BLaER1 treated with 17β-estradiol and CSF1 and Interleukin-3, amounts not matched to agents 10 nM and 100 nM (cell line): ENCODE data around the gene CSTB.

Experiments used
- H3K27ac ChIP-seq, 11 experiments: shearing (Covaris generic); formaldehyde crosslinking; 2 replicates each; pipeline ENCODE4 v1.8.1; 2022
- H3K27me3 ChIP-seq, 11 experiments: shearing (Covaris generic); formaldehyde crosslinking; 2 replicates each; pipeline ENCODE4 v1.8.1; 2022
- H3K36me3 ChIP-seq, 11 experiments: shearing (Covaris generic); formaldehyde crosslinking; 2 replicates each; pipeline ENCODE4 v1.8.1; 2022
- H3K4me1 ChIP-seq, 10 experiments: shearing (Covaris generic); formaldehyde crosslinking; 2 replicates each; pipeline ENCODE4 v1.8.1; 2022
- H3K4me2 ChIP-seq, 11 experiments: shearing (Covaris generic); formaldehyde crosslinking; 2 replicates each; pipeline ENCODE4 v1.8.1; 2022
- H3K4me3 ChIP-seq, 10 experiments: shearing (Covaris generic); formaldehyde crosslinking; 2 replicates each; pipeline ENCODE4 v1.8.1; 2022
- H3K9ac ChIP-seq, 11 experiments: shearing (Covaris generic); formaldehyde crosslinking; 2 replicates each; pipeline ENCODE4 v1.8.1; 2022
- H3K9me3 ChIP-seq, 11 experiments: shearing (Covaris generic); formaldehyde crosslinking; replicated peaks in 1 of 11; 2 replicates each; pipeline ENCODE4 v1.8.1; 2022
- H4K20me1 ChIP-seq, 11 experiments: shearing (Covaris generic); formaldehyde crosslinking; 2 replicates each; pipeline ENCODE4 v1.8.1; 2022
- Cebpa-rat ChIP-seq, 11 experiments: shearing (Covaris generic); IDR thresholded peaks; 2 replicates each; pipeline ENCODE4 v1.8.1; 2022

The CSTB gene

GRCh38 chr21:43779660-43780059 is 3.6 kb upstream of the CSTB start:
- Histone ChIP-seq H3K4me1 (peaks cover 47 to 81% (median 56%) of the 10 kb centered on the region in 10 experiments), H3K36me3 (peaks cover 0 to 9% (median 3%) of the 10 kb centered on the region in 11 experiments; a peak in 14 of 22 replicates), H3K27ac (peak overlapping the region in 3 of 11 experiments; percentile 31 to 76 (median 62); a peak in 5 of 22 replicates), H3K4me2 (peak overlapping the region in 7 of 11 experiments; percentile 23 to 98 (median 79); a peak in 10 of 22 replicates), H4K20me1 (peaks cover 9 to 14% (median 13%) of the 10 kb centered on the region in 11 experiments; a peak in 20 of 22 replicates), H3K9me3 (no peaks in the 10 kb centered on the region), H3K9ac (peak overlapping the region in 3 of 11 experiments; percentile 11 to 42 (median 33); a peak in 3 of 22 replicates), H3K4me3 (peak overlapping the region in 1 of 10 experiments; percentile 39; a peak in 1 of 20 replicates), H3K27me3 (no peaks in the 10 kb centered on the region)
- TF ChIP-seq Cebpa-rat (IDR thresholded peaks at IDR 0.05): no peak

DNA sequence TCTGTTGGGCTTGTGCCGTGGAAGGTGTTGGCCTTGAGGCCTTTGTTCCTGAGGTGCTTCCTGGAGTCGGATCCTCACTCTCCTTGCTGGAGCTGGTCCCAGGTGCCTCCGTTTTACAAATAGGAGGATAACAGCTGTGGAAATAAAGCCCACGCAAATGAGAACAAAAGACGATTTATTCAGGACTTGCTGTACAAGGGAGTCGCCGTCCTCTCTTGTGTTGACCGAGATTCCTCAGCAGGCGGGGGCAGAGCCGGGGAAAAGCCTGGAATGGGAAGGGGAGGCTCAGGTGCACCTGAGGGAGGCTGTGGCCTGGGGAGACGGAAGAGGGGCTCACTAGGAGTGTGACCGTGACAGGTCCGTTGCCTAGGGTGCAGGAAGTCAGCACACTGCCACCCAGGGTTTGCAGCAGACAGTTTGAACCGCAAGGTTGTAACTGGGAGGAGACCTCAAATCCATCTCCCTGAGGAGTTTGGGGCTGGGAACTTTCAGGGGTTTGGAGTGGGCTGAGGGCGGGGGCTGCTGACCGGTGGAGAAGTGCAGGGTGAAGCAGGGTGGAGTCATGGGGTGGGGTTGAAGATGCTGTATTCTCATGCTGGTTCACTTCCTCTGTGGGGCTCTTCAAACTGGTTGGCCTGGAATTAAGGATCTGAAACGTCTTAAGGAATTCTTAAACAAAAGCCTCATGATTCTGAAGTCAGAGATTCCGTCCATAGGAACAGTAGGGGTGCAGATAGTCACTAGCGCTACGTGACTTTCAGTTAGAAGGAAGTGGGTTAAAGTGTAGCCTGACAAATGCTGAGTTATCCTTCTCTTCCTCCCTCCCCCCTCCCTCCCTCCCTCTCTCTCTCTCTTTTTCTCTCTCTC is 2.6 kb upstream of the CSTB start:
- Histone ChIP-seq H3K9ac (peak overlapping the region in 5 of 11 experiments; percentile 5 to 67 (median 42); a peak in 7 of 22 replicates), H3K9me3 (no peaks in the 10 kb centered on the region), H3K36me3 (peaks cover 9 to 18% (median 13%) of the 10 kb centered on the region in 11 experiments), H3K4me3 (peak overlapping the region in 2 of 10 experiments; percentile 17 to 39; a peak in 2 of 20 replicates), H4K20me1 (peaks cover 18 to 24% (median 22%) of the 10 kb centered on the region in 11 experiments; a peak in 21 of 22 replicates), H3K27me3 (no peaks in the 10 kb centered on the region), H3K27ac (peak overlapping the region in 8 of 11 experiments; percentile 18 to 76 (median 49); a peak in 14 of 22 replicates), H3K4me2 (peak overlapping the region; percentile 49 to 98 (median 73); a peak in 21 of 22 replicates), H3K4me1 (peaks cover 55 to 81% (median 60%) of the 10 kb centered on the region in 10 experiments)
- TF ChIP-seq Cebpa-rat (IDR thresholded peaks at IDR 0.05): no peak

- Histone ChIP-seq H3K4me2 (peak overlapping the region in 8 of 11 experiments; percentile 11 to 98 (median 76); a peak in 12 of 22 replicates), H3K36me3 (peaks cover 16 to 26% (median 20%) of the 10 kb centered on the region in 11 experiments), H3K27ac (peak overlapping the region in 4 of 11 experiments; percentile 51 to 76 (median 64); a peak in 7 of 22 replicates), H3K4me1 (peaks cover 55 to 81% (median 60%) of the 10 kb centered on the region in 10 experiments), H3K4me3 (peak overlapping the region in 1 of 10 experiments; percentile 21; a peak in 1 of 20 replicates), H3K9me3 (peaks cover 0 to 3% (median 0%) of the 10 kb centered on the region in 11 experiments; a peak in 4 of 22 replicates), H4K20me1 (peaks cover 20 to 31% (median 26%) of the 10 kb centered on the region in 11 experiments; a peak in 21 of 22 replicates), H3K27me3 (no peaks in the 10 kb centered on the region), H3K9ac (peak overlapping the region in 3 of 11 experiments; percentile 42 to 63 (median 45); a peak in 4 of 22 replicates)
- no peak for TF ChIP-seq Cebpa-rat (IDR thresholded peaks at IDR 0.05)
Observed at GRCh38 chr21:43777953-43778352, 1.8 kb upstream of the CSTB start.

- Histone ChIP-seq H3K27me3 (no peaks in the 10 kb centered on the region), H3K4me2 (peak overlapping the region; percentile 88 to 98 (median 97)), H4K20me1 (peaks cover 20 to 34% (median 26%) of the 10 kb centered on the region in 11 experiments; a peak in 21 of 22 replicates), H3K4me1 (peaks cover 72 to 82% (median 75%) of the 10 kb centered on the region in 10 experiments), H3K36me3 (peaks cover 25 to 41% (median 31%) of the 10 kb centered on the region in 11 experiments), H3K4me3 (peak overlapping the region; percentile 74 to 99 (median 94)), H3K27ac (peak overlapping the region in 9 of 11 experiments; percentile 82 to 95 (median 87); a peak in 16 of 22 replicates), H3K9me3 (peaks cover 0 to 26% (median 7%) of the 10 kb centered on the region in 11 experiments; a peak in 12 of 22 replicates), H3K9ac (peak overlapping the region; percentile 85 to 97 (median 91))
- no peak for TF ChIP-seq Cebpa-rat (IDR thresholded peaks at IDR 0.05)
Observed at GRCh38 chr21:43775190-43775589, 918 bp downstream of the CSTB start.

- peak overlapping the region in 9 of 10 experiments; percentile 19 to 99 (median 94); a peak in 14 of 20 replicates for H3K4me3 ChIP-seq
- H3K36me3 ChIP-seq: peaks cover 25 to 41% (median 31%) of the 10 kb centered on the region in 11 experiments
- H3K4me1 ChIP-seq: peaks cover 68 to 83% (median 73%) of the 10 kb centered on the region in 10 experiments
- peak overlapping the region; percentile 88 to 98 (median 97) for H3K4me2 ChIP-seq
- H3K27ac ChIP-seq: peak overlapping the region in 2 of 11 experiments; percentile 90 to 95; a peak in 2 of 22 replicates
- H3K27me3 ChIP-seq: no peaks in the 10 kb centered on the region
- peak overlapping the region in 10 of 11 experiments; percentile 42 to 97 (median 92); a peak in 16 of 22 replicates for H3K9ac ChIP-seq
- H4K20me1 ChIP-seq: peaks cover 20 to 34% (median 26%) of the 10 kb centered on the region in 11 experiments; a peak in 21 of 22 replicates
- H3K9me3 ChIP-seq: peaks cover 0 to 26% (median 7%) of the 10 kb centered on the region in 11 experiments; a peak in 12 of 22 replicates
- TF ChIP-seq Cebpa-rat (IDR thresholded peaks at IDR 0.05): no peak
Observed at GRCh38 chr21:43774163-43774562, 1.9 kb downstream of the CSTB start.

- Histone ChIP-seq H3K27me3 (no peaks in the 10 kb centered on the region), H3K4me3 (peak overlapping the region in 4 of 10 experiments; percentile 16 to 99 (median 95); a peak in 5 of 20 replicates)
Observed at GRCh38 chr21:43772425-43772821, 3.7 kb downstream of the CSTB start.

GRCh38 chr21:43771698-43772424 is 4.2 kb downstream of the CSTB start:
- Histone ChIP-seq H3K9me3 (peaks cover 0 to 26% (median 7%) of the 10 kb centered on the region in 11 experiments; a peak in 12 of 22 replicates), H3K27me3 (no peaks in the 10 kb centered on the region), H3K36me3 (peaks cover 25 to 41% (median 31%) of the 10 kb centered on the region in 11 experiments), H3K27ac (peak overlapping the region; percentile 61 to 90 (median 83)), H3K4me2 (peak overlapping the region; percentile 63 to 98 (median 95)), H3K9ac (peak overlapping the region in 9 of 11 experiments; percentile 35 to 96 (median 57); a peak in 15 of 22 replicates), H3K4me1 (peaks cover 56 to 87% (median 77%) of the 10 kb centered on the region in 10 experiments), H3K4me3 (peak overlapping the region in 8 of 10 experiments; percentile 19 to 96 (median 49); a peak in 14 of 20 replicates), H4K20me1 (peaks cover 20 to 34% (median 26%) of the 10 kb centered on the region in 11 experiments; a peak in 21 of 22 replicates)
- no peak for TF ChIP-seq Cebpa-rat (IDR thresholded peaks at IDR 0.05)

More at GRCh38 chr21:43772425-43772821, 3.7 kb downstream of the CSTB start:
- Histone ChIP-seq H4K20me1 (peaks cover 20 to 34% (median 26%) of the 10 kb centered on the region in 11 experiments; a peak in 21 of 22 replicates), H3K4me1 (peaks cover 56 to 86% (median 75%) of the 10 kb centered on the region in 10 experiments), H3K27ac (peak overlapping the region; percentile 61 to 90 (median 83); a peak in 19 of 22 replicates), H3K9me3 (peaks cover 0 to 26% (median 7%) of the 10 kb centered on the region in 11 experiments; a peak in 12 of 22 replicates), H3K36me3 (peaks cover 25 to 41% (median 31%) of the 10 kb centered on the region in 11 experiments), H3K4me2 (peak overlapping the region; percentile 63 to 98 (median 95)), H3K9ac (peak overlapping the region in 4 of 11 experiments; percentile 28 to 96 (median 46); a peak in 6 of 22 replicates)
- no peak for TF ChIP-seq Cebpa-rat (IDR thresholded peaks at IDR 0.05)
